ENCODE measurements around the gene CHRNB1. TPM values are rescaled to one million over a fixed set of nuclear protein-coding genes. Genes with fewer than 3 reads are reported as not detected.

Gene CHRNB1
- total RNA-seq, 1 experiment from 2014 or later = 12.7 TPM

DNA sequence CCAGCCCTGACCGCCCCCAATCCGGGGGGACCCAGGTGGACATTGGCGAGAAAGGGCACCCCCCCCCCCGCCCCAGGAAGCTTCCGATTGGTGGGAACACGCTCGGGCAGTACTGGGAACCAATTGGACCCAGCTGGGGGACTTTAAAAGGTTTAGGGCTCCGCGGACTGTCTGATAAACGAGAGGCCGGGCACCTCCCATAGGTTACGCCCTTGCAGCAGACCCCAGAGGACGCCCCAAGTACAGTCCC is 41.2 kb upstream of the CHRNB1 start:
- Histone ChIP-seq H2BK20ac (ENCODE audit: low read depth, low read length, poor library complexity, severe bottlenecking) (no peak overlapping the region), H3K23ac (ENCODE audit: insufficient read length, low read depth, low read length) (no peak overlapping the region), H2BK5ac (ENCODE audit: insufficient read length, low read length) (no peak overlapping the region), H4K8ac (replicated peaks; ENCODE audit: insufficient read length, low read depth, low read length) (no peak overlapping the region), H4K20me1 (ENCODE audit: control insufficient read depth, insufficient read depth, insufficient read length) (no peaks in the 10 kb centered on the region), H3K4me2 (ENCODE audit: insufficient read depth, insufficient read length, low read length) (peak overlapping the region; percentile 37), H3T11ph (ENCODE audit: low read length) (no peak overlapping the region), H3K27me3 (ENCODE audit: insufficient read depth, low read length) (no peaks in the 10 kb centered on the region), H3K4ac (ENCODE audit: low read depth, low read length) (no peak overlapping the region), H2AFZ (ENCODE audit: low read length) (no peak overlapping the region), H4K5ac (ENCODE audit: insufficient read length, low read depth, low read length) (no peak overlapping the region), H3K23me2 (ENCODE audit: insufficient read length, low read depth, low read length, poor library complexity, severe bottlenecking) (peaks cover 5% of the 10 kb centered on the region), H3K79me2 (ENCODE audit: insufficient read depth, low read length) (no peaks in the 10 kb centered on the region), H4K91ac (ENCODE audit: insufficient read length, low read depth, low read length) (no peak overlapping the region), H2BK12ac (ENCODE audit: insufficient read length, low read depth, low read length) (no peak overlapping the region), H3K14ac (ENCODE audit: insufficient read depth, low read length) (peak overlapping the region; percentile 7; the same call in 1 of the 2 replicates), H2AK5ac (ENCODE audit: insufficient read length, low read length) (no peak overlapping the region), H3K4me1 (ENCODE audit: insufficient read depth, low read length) (no peaks in the 10 kb centered on the region; the same call in 1 of the 2 replicates), H3K56ac (ENCODE audit: insufficient read length, low read depth, low read length) (no peak overlapping the region), H3K9ac (ENCODE audit: extremely low read depth, insufficient read length, low read length) (peak overlapping the region; percentile 9), H2BK120ac (ENCODE audit: low read depth, low read length, poor library complexity, severe bottlenecking) (no peak overlapping the region), H3K79me1 (ENCODE audit: insufficient read depth, low read depth, low read length, poor library complexity, severe bottlenecking) (no peaks in the 10 kb centered on the region), H3K27ac (ENCODE audit: insufficient read length, low read depth, low read length) (no peak overlapping the region), H3K9me3 (ENCODE audit: control insufficient read depth, low read depth, low read length) (no peaks in the 10 kb centered on the region), H2BK15ac (ENCODE audit: low read depth, low read length) (no peak overlapping the region), H3K18ac (ENCODE audit: insufficient read length, low read depth, low read length) (no peak overlapping the region)
- H3K9me3 Mint-ChIP-seq = no peaks in the 10 kb centered on the region
- H3K36me3 Mint-ChIP-seq (ENCODE audit: insufficient read depth in 1 of 3, low read depth in 3 of 3) = peaks cover 3 to 11% (median 4%) of the 10 kb centered on the region in 3 experiments; a peak in 5 of 7 replicates
- H3K27ac Mint-ChIP-seq = peak overlapping the region; percentile 84 to 96 (median 96); a peak in 4 of 7 replicates
- WGBS (ENCODE audit: extremely low coverage, insufficient read length, low lambda C conversion rate) = no CpG with 5 or more reads among the region's 13 CpGs
- peak overlapping the region; percentile 84 to 94 for H3K4me3 Mint-ChIP-seq
- TF ChIP-seq, protein P1, sequence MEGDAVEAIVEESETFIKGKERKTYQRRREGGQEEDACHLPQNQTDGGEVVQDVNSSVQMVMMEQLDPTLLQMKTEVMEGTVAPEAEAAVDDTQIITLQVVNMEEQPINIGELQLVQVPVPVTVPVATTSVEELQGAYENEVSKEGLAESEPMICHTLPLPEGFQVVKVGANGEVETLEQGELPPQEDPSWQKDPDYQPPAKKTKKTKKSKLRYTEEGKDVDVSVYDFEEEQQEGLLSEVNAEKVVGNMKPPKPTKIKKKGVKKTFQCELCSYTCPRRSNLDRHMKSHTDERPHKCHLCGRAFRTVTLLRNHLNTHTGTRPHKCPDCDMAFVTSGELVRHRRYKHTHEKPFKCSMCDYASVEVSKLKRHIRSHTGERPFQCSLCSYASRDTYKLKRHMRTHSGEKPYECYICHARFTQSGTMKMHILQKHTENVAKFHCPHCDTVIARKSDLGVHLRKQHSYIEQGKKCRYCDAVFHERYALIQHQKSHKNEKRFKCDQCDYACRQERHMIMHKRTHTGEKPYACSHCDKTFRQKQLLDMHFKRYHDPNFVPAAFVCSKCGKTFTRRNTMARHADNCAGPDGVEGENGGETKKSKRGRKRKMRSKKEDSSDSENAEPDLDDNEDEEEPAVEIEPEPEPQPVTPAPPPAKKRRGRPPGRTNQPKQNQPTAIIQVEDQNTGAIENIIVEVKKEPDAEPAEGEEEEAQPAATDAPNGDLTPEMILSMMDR (conservative IDR thresholded peaks at IDR 0.05) = no peak
- no peak for DNase-seq
- no peaks in the 10 kb centered on the region for H3K27me3 Mint-ChIP-seq (ENCODE audit: low read depth)
- peaks cover 26 to 37% of the 10 kb centered on the region in 2 experiments for H3K4me1 Mint-ChIP-seq
